ENCODE results near the gene LRP8.

Gene LRP8

DNA sequence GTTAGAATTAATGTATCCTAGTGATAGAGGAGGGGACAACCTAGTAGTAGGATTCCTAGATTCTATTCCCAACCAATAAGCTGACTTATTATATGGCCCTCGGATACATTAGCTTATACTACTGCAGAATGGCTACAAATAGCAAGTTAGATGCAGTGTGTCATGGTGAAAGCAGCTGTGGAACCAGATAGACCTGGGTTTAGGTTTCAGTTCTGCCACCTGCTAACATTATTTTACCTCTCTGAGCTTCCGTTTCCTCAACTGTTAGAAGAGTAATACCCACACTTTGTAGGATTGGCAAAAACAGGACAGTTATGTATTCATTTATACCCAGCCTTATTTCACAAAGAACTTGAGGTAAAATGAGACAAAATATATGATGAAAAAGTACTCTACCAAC, 67.9 kb downstream of the LRP8 start:
- DNase-seq (ENCODE audit: low read depth in 2 of 2) = no peak

DNA sequence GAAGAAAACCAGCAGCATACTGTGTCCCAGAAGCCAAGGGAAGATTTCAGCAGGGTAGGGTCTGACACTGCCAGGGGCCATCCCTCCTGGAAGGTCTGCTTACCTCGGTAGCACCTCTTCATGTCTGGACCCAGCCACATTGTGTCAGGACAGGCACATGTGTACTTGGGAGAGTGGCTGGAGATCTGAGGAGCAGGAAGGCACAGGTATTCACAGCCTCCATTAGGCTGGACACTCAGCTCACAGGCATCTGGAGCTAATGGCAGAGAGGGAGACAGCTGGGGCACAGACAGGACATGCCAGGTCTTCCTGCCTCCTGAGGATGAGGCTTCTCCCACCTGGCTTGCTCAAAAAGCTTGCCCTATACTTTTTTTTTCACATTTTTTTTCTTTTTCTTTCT, 69.7 kb downstream of the LRP8 start:
- DNase-seq (ENCODE audit: low read depth in 2 of 2) = no peak

GRCh38 chr1:53257454-53258081, 70.3 kb downstream of the LRP8 start:
- no peak for DNase-seq (ENCODE audit: low read depth in 2 of 2)

GRCh38 chr1:53256511-53257453, 71.1 kb downstream of the LRP8 start:
- DNase-seq (ENCODE audit: low read depth in 2 of 2) = no peak

DNA sequence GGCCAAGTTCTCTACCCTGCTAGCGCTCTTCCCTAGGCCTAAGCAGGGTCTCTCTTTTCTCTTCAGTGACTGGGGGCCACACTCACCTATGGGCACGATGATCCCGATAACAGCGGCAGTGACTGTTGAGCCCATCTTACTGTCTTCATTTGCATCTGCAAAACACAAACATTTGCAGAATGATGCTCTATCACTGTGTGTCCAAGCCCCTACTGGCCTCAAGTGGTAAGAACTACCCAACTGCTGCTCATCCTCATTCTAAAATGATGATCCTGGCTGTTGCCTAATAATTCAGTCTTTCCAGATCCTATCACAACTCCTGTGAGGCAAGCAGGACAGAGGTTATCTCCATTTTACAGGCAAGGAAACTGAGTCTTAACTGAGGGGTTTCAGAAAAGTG, 72.8 kb downstream of the LRP8 start:
- no peak for DNase-seq (ENCODE audit: low read depth in 2 of 2)

DNA sequence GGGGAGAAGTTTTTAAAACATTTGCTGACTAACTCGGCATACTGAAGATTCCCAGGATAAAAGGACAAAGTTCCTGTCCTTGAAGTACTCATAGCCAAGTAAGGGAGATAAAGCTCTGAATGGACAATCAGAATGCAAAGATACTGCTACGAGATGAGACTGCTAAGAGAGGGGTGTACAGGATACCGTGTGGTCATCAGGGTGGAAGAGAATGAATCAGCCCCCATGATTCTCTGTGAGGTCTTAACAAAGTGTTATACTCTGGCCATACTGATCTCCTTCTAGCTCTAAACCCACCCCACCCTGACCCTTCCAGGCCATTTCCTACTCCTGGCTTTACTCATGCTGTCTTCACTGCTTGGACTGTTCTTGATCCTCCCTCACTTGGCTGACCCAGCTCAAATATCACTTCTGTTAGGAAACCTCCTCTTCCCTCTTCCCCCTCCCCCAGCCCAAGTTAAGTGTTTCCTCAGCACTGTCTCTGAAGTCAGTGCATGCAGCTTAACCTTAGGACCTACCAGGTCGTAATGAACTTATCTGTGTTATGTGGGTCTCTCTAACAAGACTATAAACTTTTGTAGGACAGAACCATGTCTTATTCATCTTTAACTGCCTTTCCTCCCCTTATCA, 73.7 kb downstream of the LRP8 start:
- DNase-seq (ENCODE audit: low read depth in 2 of 2) = no peak

DNA sequence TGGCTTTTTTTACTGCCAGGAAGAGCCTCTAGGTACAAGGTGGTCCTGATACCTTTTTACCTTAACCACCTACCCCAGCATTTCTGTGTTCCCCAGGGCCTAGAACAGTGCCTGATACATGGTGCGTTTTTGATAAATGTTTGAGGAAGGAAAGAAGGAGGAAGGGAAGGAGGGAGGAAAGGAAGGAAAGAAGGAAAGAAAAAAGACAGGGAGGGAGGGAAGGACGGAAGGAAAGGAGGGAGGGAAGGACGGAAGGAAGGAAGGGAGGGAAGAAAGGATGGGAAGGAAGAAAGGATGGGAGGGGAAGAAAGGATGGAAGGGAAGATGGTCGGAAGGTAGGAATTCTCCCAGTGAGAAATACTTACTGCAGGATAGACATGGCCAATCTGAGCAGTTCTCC, 77.5 kb downstream of the LRP8 start:
- no peak for DNase-seq (ENCODE audit: low read depth in 2 of 2)

GRCh38 chr1:53249706-53250105, 78.2 kb downstream of the LRP8 start:
- DNase-seq (ENCODE audit: low read depth in 2 of 2) = no peak

DNA sequence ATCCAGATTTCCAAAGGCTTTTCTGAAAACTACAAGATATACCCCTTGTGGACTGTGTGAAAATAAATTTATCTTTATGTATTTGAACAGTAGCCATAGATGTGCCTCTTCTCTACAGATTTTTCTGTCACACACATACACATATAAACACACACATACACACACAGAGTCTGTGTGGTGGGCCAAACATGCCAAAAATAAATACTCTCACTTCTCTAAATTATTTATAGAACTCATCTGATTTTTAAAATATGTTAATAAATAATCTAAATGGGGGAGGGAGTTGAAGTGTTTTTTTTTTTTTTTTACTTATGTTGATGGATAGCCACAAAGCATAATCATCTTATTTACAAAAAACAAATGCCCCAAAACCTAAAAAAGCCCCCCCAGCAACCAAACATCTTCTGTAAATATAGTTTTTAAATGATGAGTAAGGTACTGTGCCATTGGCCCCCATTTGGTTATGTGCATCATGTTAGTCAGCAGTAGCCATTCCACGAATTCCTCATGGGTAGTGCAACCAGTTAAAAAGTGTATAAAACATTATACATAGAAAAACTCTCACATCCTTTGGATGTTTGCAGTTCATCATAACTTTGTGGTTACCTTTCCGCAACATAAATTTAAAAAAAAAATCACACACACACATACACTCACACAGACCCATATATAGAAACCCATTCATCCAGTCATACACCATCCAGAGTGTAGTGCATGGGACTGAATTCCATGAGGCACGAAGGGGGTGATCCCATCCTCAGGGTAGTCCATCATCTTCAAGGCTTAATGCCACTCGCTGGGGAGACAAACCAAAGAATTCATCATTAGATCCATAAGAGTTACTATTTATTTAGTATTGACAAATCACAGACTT, 81.4 kb downstream of the LRP8 start:
- no peak for DNase-seq (ENCODE audit: low read depth in 2 of 2)

GRCh38 chr1:53244141-53244540, 83.7 kb downstream of the LRP8 start:
- no peak for DNase-seq (ENCODE audit: low read depth in 2 of 2)

- DNase-seq (ENCODE audit: low read depth in 2 of 2) = no peak
Measured at GRCh38 chr1:53242381-53242780, 85.5 kb downstream of the LRP8 start.

- DNase-seq (ENCODE audit: low read depth in 2 of 2) = no peak
Measured at GRCh38 chr1:53241828-53242227, 86.0 kb downstream of the LRP8 start.

DNA sequence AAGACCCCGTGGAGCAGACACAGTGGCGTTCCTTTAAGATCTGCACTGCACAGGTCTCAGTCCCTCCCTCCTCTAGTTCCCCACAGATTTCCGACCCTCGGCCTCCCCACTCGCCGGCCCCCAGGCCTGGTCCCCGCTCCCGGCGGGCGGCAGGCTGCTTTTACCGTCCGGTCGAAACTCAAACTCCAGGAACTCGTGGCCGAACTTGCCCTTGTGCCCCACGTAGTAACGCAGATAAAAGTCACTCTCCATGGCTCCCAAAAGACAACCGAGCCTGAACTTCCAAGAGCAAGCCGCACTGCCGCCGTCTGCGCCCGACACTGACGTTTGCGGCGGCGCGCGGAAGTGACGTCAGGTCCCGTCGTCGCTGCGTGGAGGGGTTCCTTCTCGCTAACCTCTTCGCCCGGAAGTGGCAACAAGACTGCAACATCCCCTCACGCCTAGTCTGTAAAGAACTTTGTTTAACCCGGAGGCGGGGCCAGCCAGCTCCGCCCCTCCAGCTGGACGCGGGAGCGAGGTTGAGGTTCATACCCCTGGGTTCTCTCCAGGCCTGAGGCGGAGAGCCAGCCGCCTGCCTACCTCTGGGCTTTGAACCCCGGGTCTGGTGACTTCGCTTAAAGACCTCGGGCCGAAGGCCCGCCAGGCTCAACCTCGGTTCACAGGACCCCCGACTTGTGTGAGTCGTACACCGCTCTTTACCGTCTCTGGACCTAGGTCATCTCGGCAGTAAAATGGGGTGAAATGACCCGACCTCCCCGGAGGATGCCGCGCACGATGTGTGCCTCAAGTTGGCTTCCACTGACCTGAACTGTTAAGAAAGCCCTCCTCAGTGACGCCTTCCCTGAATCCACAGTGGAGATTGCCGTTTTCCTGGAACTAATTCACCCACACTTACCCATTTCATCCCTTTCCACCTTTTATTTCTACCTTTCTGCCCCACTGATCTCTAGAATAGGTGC, 89.4 kb downstream of the LRP8 start, which contains the start of gene MAGOH:
MAGOH (minus strand) TSS at position 322 of the 959 bp plus-strand sequence; CDS start at position 252, 70 bp downstream.
- peak; percentile 89 to 94 for DNase-seq (ENCODE audit: low read depth in 2 of 2)

GRCh38 chr1:53237638-53238037, 90.2 kb downstream of the LRP8 start:
- no peak for DNase-seq (ENCODE audit: low read depth in 2 of 2)

DNA sequence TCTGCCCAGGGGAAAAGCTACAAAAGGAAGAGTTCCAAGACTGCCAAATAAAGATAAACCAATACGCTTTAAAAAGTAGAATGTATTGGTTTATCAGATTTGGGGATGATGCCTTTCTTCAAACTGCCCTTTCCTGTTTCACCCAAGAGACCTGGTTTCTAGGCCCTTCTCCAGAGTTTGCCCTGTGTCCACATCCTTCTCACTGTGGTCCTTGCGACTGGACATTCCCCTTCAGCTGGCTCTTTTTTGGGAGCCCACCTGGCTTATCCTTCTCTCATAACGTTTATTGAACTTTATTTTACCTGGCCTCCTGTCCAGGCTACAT, 106.9 kb downstream of the LRP8 start:
- no peak for DNase-seq (ENCODE audit: low read depth in 2 of 2)

DNA sequence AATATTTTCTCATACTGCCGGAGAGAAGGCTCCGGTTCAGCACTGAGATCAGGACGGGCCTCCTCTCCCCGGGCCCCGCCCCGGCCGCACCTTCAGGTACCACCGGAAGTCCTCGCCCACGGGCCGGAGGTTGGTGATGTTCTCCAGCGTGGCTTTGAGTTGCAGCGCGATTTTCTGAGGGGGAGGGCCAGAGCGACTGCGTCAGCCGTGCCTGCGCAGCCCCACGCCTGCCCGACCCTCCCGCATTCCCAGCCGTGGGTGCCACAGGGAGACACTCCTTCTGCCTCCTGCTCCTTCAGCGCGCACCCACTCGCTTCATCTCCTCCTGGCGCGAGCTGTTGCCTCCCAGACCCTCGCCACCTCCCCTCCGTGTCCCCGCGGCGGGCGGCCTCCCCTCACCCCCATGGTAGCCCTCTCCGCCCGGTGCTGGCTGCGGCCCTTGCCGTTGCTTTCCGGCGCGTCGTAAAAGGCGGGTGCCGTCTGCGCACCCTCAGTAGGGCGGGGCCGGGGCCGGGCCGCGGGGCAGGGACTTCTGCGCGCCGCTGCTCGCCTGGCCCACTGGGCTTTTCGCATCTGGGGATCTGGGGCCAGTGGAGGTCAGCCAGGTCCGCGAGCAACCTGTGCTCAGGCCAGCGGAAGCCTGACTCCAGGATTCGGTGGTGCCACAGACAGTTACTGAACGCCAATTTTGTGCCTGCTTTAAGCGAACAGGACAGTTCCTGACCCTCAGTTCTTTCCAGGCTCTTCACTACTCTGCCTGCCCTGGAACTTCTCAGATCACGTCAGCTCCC, 107.5 kb downstream of the LRP8 start, which contains the start of gene CZIB:
CZIB (minus strand) TSS at position 464 of the 791 bp plus-strand sequence; CDS start at position 405, 59 bp downstream.
- DNase-seq (ENCODE audit: low read depth in 2 of 2) = peak; percentile 94 to 96

DNA sequence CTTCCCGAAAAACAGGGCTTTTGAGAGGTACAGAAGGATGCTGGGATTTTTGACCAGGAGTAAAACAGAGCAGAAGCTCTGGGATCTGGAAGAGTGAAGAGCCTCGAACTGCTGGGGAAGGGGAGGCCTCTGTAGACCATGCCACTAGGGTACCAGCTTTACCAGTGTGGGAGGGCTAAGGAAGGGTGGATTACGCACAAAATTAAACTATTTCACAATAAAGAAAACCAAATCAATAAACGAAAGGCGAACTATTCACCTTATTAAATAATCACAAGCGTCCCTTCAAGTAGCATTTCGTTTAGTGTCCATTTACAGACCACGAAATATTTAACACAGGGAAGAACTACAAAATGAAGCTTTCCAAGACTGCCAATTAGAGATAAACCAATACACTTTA, 108.2 kb downstream of the LRP8 start:
- no peak for DNase-seq (ENCODE audit: low read depth in 2 of 2)

DNA sequence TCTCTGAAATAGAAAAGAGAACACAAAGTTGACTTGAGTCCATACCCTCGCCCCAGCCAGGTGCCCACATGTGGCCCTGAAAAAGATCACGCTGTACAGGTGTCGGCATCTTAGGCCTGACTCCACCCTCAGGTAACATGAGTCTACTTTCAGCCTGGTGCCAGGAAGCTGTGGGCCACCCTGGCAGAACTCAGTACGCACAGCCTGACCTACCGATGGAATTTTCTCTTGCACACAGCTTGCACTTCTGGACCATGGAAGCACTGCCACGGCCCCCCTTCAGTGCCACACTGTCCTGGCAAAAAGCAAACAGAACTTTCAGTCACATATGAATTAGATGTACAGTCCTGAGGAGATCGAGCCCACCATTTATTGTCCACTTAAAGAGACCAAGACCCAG, 109.7 kb downstream of the LRP8 start:
- DNase-seq (ENCODE audit: low read depth in 2 of 2) = no peak

GRCh38 chr1:53214376-53214940, 113.4 kb downstream of the LRP8 start:
- no peak for DNase-seq (ENCODE audit: low read depth in 2 of 2)

All from stimulated activated CD4-positive, alpha-beta T cell treated with anti-CD3 and anti-CD28 coated beads, Interleukin-15, amount 100 ng/mL, for 48 hours (primary cell).